ENCODE results near the gene ERO1A.

The ERO1A gene

DNA sequence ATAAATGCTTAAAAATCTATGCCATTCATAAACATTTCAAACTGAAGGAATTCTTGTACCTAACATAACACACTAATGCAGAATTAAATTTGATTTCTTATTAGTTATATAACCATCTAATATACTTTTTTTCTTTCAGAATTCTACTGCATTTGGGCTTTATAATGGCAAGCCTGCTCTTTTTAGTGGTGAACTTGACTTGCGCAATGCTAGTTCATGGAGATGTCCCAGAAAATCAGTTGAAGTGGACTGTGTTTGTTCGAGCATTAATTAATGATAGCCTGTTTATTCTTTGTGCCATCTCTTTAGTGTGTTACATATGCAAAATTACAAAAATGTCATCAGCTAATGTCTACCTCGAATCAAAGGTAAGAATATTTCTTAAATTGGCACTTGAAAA is 95.4 kb downstream of the ERO1A start:
- no peak for DNase-seq

DNA sequence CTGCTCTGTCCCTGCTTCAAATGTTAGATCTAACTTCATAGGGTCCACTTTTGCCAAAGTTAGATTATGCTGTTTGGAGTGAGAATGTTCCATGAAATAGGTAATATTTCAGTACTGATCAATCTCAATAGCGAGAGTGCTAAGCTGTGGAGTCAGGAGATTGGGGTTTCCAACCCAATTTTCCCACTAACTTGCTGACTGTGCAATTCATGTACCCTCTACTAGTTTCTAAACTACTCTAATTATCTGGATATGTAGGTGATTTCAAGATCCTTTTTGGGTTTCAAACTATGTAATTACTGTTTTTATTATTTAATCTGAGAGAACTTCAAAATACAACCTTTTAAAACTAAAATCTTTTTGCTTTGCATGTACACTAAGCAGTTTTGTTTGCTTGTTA is 96.8 kb downstream of the ERO1A start:
- no peak for DNase-seq

DNA sequence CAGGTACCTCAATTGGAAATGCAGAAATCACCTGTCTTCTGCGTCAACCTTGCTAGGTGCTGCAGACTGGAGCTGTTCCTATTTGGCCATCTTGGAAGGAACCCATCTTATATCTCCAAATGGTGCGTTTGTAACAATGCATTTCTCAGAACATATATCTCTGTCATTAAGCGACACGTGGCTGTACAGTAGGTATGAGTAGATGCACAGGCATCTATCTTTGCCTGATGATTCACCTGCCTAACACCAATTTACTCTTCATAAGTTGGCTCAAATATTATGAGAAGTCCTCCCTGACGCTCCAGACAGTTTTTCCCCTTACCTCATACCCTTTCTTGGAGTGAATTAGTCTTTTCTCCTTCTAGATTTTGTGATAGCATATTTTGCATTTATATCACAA is 98.5 kb downstream of the ERO1A start:
- DNase-seq: no peak

DNA sequence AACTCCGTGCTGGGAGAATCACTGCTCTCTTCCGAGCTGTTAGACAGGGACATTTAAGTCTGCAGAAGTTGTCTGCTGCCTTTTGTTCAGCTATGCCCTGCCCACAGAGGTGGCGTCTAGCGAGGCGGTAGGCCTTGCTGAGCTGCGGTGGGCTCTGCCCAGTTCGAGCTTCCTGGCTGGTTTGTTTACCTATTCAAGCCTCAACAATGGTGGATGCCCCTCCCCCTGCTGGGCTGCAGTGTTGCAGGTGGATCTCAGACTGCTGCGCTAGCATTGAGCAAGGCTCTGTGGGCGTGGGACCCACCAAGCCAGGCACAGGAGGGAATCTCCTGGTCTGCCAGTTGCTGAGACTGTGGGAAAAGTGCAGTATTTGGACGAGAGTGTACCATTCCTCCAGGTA is 99.0 kb downstream of the ERO1A start:
- no peak for DNase-seq

DNA sequence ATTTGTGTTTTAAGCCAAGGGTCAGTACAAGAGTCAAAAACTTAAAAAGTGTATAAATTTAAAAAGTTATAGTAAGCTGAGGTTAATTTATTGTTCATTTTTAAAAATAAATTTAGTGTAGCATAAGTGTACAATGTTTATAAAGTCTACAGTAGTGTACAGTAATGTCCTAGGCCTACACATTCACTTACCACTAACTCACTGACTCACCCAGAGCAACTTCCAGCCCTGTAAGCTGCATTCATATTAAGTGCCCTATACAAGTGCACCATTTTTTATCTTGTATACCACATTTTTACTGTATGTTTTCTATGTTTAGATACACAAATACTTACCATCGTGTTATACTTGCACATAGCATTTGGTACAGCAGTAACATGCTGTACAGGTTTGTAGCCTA is 105.0 kb downstream of the ERO1A start:
- DNase-seq: no peak

All from fibroblast of skin of back (primary cell).